ENCODE data around the gene ZAP70. TPM values are rescaled to one million over a fixed set of nuclear protein-coding genes. Genes with fewer than 3 reads are reported as not detected.

Gene ZAP70
- total RNA-seq, 1 experiment from 2014 or later = not detected

DNA sequence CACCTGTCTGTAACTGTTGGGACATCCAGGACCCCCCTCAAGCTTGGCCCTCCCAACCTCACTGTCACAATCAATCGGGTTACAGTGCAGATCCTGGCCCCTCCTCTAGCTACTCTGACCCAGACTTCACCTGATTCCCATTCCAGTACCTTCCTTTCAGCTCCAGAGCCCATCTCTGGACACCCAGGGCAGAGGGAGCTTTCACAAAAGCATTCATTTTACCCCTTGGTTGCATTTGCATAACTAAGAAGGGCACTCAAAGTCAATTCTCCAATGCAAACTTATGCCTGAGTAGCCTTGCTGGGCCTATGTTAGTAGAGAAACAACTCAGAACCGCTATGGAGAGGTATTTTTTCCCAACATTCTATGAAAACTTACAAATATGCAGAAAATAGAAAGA, 7.4 kb downstream of the ZAP70 start:
- no peak for DNase-seq
- no peaks in the 10 kb centered on the region for H3F3A ChIP-seq (ENCODE audit: insufficient read depth, low read depth)
- H4K20me1 ChIP-seq (ENCODE audit: insufficient read depth) = no peaks in the 10 kb centered on the region
- intact Hi-C loops (cut with micrococcal nuclease; ENCODE audit: unreplicated experiment) = no loop called here
- no peaks in the 10 kb centered on the region for H3K4me1 ChIP-seq (replicated peaks; ENCODE audit: insufficient read depth)
- no peaks in the 10 kb centered on the region for H3K9me3 ChIP-seq (ENCODE audit: insufficient read depth, low read depth)
- H3K36me3 ChIP-seq (ENCODE audit: low read depth) = no peaks in the 10 kb centered on the region
- TF ChIP-seq, protein P1, sequence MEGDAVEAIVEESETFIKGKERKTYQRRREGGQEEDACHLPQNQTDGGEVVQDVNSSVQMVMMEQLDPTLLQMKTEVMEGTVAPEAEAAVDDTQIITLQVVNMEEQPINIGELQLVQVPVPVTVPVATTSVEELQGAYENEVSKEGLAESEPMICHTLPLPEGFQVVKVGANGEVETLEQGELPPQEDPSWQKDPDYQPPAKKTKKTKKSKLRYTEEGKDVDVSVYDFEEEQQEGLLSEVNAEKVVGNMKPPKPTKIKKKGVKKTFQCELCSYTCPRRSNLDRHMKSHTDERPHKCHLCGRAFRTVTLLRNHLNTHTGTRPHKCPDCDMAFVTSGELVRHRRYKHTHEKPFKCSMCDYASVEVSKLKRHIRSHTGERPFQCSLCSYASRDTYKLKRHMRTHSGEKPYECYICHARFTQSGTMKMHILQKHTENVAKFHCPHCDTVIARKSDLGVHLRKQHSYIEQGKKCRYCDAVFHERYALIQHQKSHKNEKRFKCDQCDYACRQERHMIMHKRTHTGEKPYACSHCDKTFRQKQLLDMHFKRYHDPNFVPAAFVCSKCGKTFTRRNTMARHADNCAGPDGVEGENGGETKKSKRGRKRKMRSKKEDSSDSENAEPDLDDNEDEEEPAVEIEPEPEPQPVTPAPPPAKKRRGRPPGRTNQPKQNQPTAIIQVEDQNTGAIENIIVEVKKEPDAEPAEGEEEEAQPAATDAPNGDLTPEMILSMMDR (conservative IDR thresholded peaks at IDR 0.05) = no peak
- no peak for TF ChIP-seq EZH2 (IDR thresholded peaks at IDR 0.05; ENCODE audit: low read depth)
- H3K27ac ChIP-seq = no peak overlapping the region
- ChIA-PET POLR2A (ENCODE audit: unreplicated experiment) (no interaction called here), CTCF (no interaction called here)
- H3K4me3 ChIP-seq = no peak overlapping the region
- H2AFZ ChIP-seq = no peak overlapping the region
- no peaks in the 10 kb centered on the region for H3K79me2 ChIP-seq (ENCODE audit: low read depth)
- no peak overlapping the region for H3K4me2 ChIP-seq
- H3K9me2 ChIP-seq (ENCODE audit: insufficient read depth) = no peaks in the 10 kb centered on the region
- no TSS peak for BruUV-seq (replicated peaks)
- H3K27me3 ChIP-seq (ENCODE audit: insufficient read depth, low read depth) = peaks cover 15% of the 10 kb centered on the region; the same call in 1 of the 2 replicates

DNA sequence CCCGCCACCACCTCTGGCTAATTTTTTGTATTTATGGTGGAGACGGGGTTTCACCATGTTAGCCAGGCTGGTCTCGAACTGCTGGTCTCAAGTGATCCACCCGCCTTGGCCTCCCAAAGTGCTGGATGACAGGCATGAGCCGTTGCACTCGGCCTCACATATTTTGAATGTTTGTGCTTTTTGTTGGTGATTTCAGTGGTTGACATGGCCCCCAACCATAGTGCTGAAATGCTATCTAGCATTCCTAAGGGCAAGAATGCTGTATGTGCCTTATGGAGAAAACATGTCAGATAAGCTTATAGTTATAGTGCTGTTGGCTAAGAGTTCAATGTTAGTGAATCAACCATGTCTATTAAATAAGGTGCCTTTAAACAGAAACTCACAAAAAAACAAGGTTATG, 8.9 kb downstream of the ZAP70 start:
- no peak for DNase-seq
- Histone ChIP-seq H3K4me1 (replicated peaks; ENCODE audit: insufficient read depth) (no peaks in the 10 kb centered on the region), H3K27ac (no peak overlapping the region), H3K9me2 (ENCODE audit: insufficient read depth) (no peaks in the 10 kb centered on the region), H3K27me3 (ENCODE audit: insufficient read depth, low read depth) (peaks cover 15% of the 10 kb centered on the region; the same call in 1 of the 2 replicates), H4K20me1 (ENCODE audit: insufficient read depth) (no peaks in the 10 kb centered on the region), H3K36me3 (ENCODE audit: low read depth) (no peaks in the 10 kb centered on the region), H3F3A (ENCODE audit: insufficient read depth, low read depth) (no peaks in the 10 kb centered on the region), H2AFZ (no peak overlapping the region), H3K9me3 (ENCODE audit: insufficient read depth, low read depth) (peaks cover 5% of the 10 kb centered on the region; the same call in 1 of the 2 replicates), H3K79me2 (ENCODE audit: low read depth) (no peaks in the 10 kb centered on the region), H3K4me3 (no peak overlapping the region), H3K4me2 (no peak overlapping the region)
- POLR2A ChIA-PET (ENCODE audit: unreplicated experiment) = no interaction called here
- TF ChIP-seq, protein P1 (conservative IDR thresholded peaks at IDR 0.05) = no peak
- no peak for TF ChIP-seq EZH2 (IDR thresholded peaks at IDR 0.05; ENCODE audit: low read depth)
- no TSS peak for BruUV-seq (replicated peaks)
- CTCF ChIA-PET = no interaction called here
- intact Hi-C loops (cut with micrococcal nuclease; ENCODE audit: unreplicated experiment) = no loop called here

DNA sequence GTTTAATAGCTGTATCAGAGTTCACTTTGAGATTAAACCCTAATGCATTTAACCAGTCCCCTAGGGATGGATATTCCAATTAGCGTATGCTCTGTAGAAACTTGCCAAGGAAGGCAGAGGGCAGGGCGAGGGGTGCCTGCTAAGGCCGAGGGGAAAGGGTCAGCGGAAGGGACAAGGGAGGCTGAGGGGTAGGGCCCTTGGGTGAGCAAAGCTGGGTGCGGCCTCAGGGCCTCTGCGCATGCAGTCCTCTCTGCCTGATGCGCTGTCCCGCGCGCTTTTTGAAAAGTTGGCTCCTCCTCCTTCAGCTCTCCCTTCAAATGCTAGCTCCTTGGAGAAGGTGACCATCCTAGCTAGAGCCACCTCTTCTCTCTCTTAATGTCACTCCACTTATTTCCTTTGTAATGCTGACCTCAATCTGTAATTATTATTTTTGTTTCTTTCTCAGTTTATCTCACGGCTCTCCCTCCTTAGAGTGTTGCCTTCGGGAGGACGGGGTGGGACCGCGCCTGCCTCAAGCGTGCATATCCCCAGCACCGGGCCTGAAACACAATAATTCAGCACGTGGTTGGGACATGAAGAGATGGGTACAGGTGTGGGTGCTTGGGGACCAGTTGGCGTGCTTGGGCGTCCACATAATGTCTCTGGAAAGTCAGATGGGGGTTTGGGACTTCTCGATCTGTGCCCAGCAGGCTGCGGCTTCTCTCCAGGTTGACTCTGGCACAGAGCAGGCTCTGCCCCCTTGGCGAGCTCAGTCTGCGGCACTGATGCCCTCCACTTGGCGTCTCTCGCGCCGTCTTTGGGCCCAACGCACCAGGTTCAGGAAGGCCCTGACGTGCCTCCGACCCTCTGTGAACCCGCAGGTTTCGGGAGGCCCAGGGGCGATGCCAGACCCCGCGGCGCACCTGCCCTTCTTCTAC, 10.0 kb downstream of the ZAP70 start:
- H3K27me3 ChIP-seq (ENCODE audit: insufficient read depth, low read depth) = peaks cover 13% of the 10 kb centered on the region; the same call in 1 of the 2 replicates

More for the DNA sequence above, 10.0 kb downstream of the ZAP70 start:
- no TSS peak for BruUV-seq (replicated peaks)
- CTCF ChIA-PET = no interaction called here
- intact Hi-C loops (cut with micrococcal nuclease; ENCODE audit: unreplicated experiment) = no loop called here
- Histone ChIP-seq H3K4me1 (replicated peaks; ENCODE audit: insufficient read depth) (no peaks in the 10 kb centered on the region), H3K9me3 (ENCODE audit: insufficient read depth, low read depth) (peaks cover 5% of the 10 kb centered on the region; the same call in 1 of the 2 replicates), H3K27ac (no peak overlapping the region), H3K4me2 (no peak overlapping the region), H3K36me3 (ENCODE audit: low read depth) (no peaks in the 10 kb centered on the region), H3K9me2 (ENCODE audit: insufficient read depth) (no peaks in the 10 kb centered on the region), H4K20me1 (ENCODE audit: insufficient read depth) (no peaks in the 10 kb centered on the region), H2AFZ (no peak overlapping the region), H3F3A (ENCODE audit: insufficient read depth, low read depth) (no peaks in the 10 kb centered on the region; the same call in 1 of the 2 replicates), H3K79me2 (ENCODE audit: low read depth) (no peaks in the 10 kb centered on the region), H3K4me3 (no peak overlapping the region)
- no peak for DNase-seq
- no peak for TF ChIP-seq EZH2 (IDR thresholded peaks at IDR 0.05; ENCODE audit: low read depth)
- TF ChIP-seq, protein P1 (conservative IDR thresholded peaks at IDR 0.05) = no peak
- POLR2A ChIA-PET (ENCODE audit: unreplicated experiment) = interaction anchor here (0.7 kb wide), 1 partner anchor 31 kb away, joined by 3 read pairs; no protein-coding TSS in a partner anchor
